IMR-90 (cell line): ENCODE data around the gene LPAR2. TPM values are rescaled to one million over a fixed set of nuclear protein-coding genes. Genes with fewer than 3 reads are reported as not detected.

Experiments used
- ATAC-seq: fragments of 200-7000 bp; cut with Tn5 transposase; 2 replicates; pipeline ENCODE4 v1.9.1; 2020; ENCODE audit warnings: low read depth, mild to moderate bottlenecking, moderate library complexity
- BruUV-seq: library from RNA; stranded (reverse); fragments of 400-500 nt; replicated peaks from 2 replicates; lab custom pipeline; 2021; lab: Mats Ljungman, UMichigan
- CTCF ChIA-PET: fragments of 300-600 bp; formaldehyde crosslinking; extraction: SDS; loops from one replicate; lab custom pipeline; 2021; ENCODE audit warnings: antibody characterized with exemption; lab: Yijun Ruan, JAX
- POLR2A ChIA-PET: fragments of 300-600 bp; sonication (Branson Sonifier 250); formaldehyde crosslinking; loops from one replicate; lab custom pipeline; 2022; ENCODE audit warnings: antibody characterized with exemption; ENCODE audit not compliant: unreplicated experiment; lab: Charles Lee
- DNase-seq: peaks from one replicate; pipeline ENCODE4 v3.0.0; 2013
- H2AFZ ChIP-seq: replicated peaks from 2 replicates; pipeline ENCODE3; 2013; ENCODE audit warnings: low read length, mild to moderate bottlenecking; ENCODE audit not compliant: poor library complexity
- H2AK5ac ChIP-seq: 2 replicates; pipeline ENCODE4 v1.6.1; 2013; ENCODE audit warnings: low read depth, low read length, inconsistent platforms
- H2AK9ac ChIP-seq: replicated peaks from 2 replicates; pipeline ENCODE3; 2013; ENCODE audit warnings: mild to moderate bottlenecking, low read depth, low read length, moderate library complexity; ENCODE audit not compliant: poor library complexity
- H2BK120ac ChIP-seq: 2 replicates; pipeline ENCODE4 v1.6.1; 2013; ENCODE audit warnings: low read depth, low read length, inconsistent platforms
- H2BK15ac ChIP-seq: 3 replicates; pipeline ENCODE4 v1.6.1; 2013; ENCODE audit warnings: low read depth, low read length, inconsistent platforms
- H2BK20ac ChIP-seq: 2 replicates; pipeline ENCODE4 v1.6.1; 2013; ENCODE audit warnings: low read depth, mild to moderate bottlenecking, inconsistent platforms, low read length, moderate library complexity
- H2BK5ac ChIP-seq: 2 replicates; pipeline ENCODE4 v1.6.1; 2013; ENCODE audit warnings: mild to moderate bottlenecking, low read depth, low read length, inconsistent platforms; ENCODE audit not compliant: poor library complexity, severe bottlenecking
- H3K14ac ChIP-seq: replicated peaks from 2 replicates; pipeline ENCODE4 v1.6.1; 2013; ENCODE audit warnings: low read depth, low read length, inconsistent platforms
- H3K18ac ChIP-seq: 2 replicates; pipeline ENCODE4 v1.6.1; 2013; ENCODE audit warnings: low read depth, low read length, control low read depth
- H3K23ac ChIP-seq: 2 replicates; pipeline ENCODE4 v1.6.1; 2013; ENCODE audit warnings: low read depth, low read length, inconsistent platforms
- H3K27ac ChIP-seq: 2 replicates; pipeline ENCODE4 v1.5.1; 2013; ENCODE audit warnings: mild to moderate bottlenecking, control low read depth, low read length; ENCODE audit not compliant: insufficient read depth
- H3K27me3 ChIP-seq: 2 replicates; pipeline ENCODE4 v1.6.1; 2013; ENCODE audit warnings: low read length; ENCODE audit not compliant: control insufficient read depth, insufficient read depth
- H3K36me3 ChIP-seq: 2 replicates; pipeline ENCODE4 v1.6.1; 2013; ENCODE audit warnings: low read length, mixed read lengths; ENCODE audit not compliant: control insufficient read depth, insufficient read depth
- H3K4ac ChIP-seq: 2 replicates; pipeline ENCODE4 v1.6.1; 2013; ENCODE audit warnings: low read depth, low read length, inconsistent platforms
- H3K4me1 ChIP-seq: 2 replicates; pipeline ENCODE4 v1.6.1; 2013; ENCODE audit warnings: low read length, mixed read lengths; ENCODE audit not compliant: control insufficient read depth, insufficient read depth
- H3K4me2 ChIP-seq: 2 replicates; pipeline ENCODE4 v1.6.1; 2013; ENCODE audit warnings: low read depth, mild to moderate bottlenecking, control low read depth, low read length, moderate library complexity
- H3K4me3 ChIP-seq: 2 replicates; pipeline ENCODE4 v1.5.1; 2013; ENCODE audit warnings: low read depth, mild to moderate bottlenecking, control low read depth, low read length, moderate library complexity; ENCODE audit not compliant: insufficient read depth
- H3K56ac ChIP-seq: 2 replicates; pipeline ENCODE4 v1.6.1; 2013; ENCODE audit warnings: low read length, inconsistent platforms; ENCODE audit not compliant: insufficient read depth; ENCODE audit errors: extremely low read depth
- H3K79me1 ChIP-seq, 2 experiments: 2 replicates each; pipeline ENCODE4 v1.6.1; 2013; ENCODE audit warnings: low read length in 2 of 2, inconsistent platforms in 1 of 2, low read depth in 1 of 2
- H3K9ac ChIP-seq: 2 replicates; pipeline ENCODE4 v1.6.1; 2013; ENCODE audit warnings: low read depth, low read length, control low read depth
- H3K9me1 ChIP-seq: 2 replicates; pipeline ENCODE4 v1.6.1; 2013; ENCODE audit warnings: low read length, inconsistent platforms; ENCODE audit not compliant: insufficient read depth
- H3K9me3 ChIP-seq: 2 replicates; pipeline ENCODE4 v1.6.1; 2013; ENCODE audit warnings: low read length; ENCODE audit not compliant: control insufficient read depth, insufficient read depth
- H4K20me1 ChIP-seq: 2 replicates; pipeline ENCODE4 v1.6.1; 2013; ENCODE audit warnings: low read length, inconsistent platforms; ENCODE audit not compliant: insufficient read depth
- H4K5ac ChIP-seq: 2 replicates; pipeline ENCODE4 v1.6.1; 2013; ENCODE audit warnings: mild to moderate bottlenecking, low read depth, low read length, control low read depth
- H4K8ac ChIP-seq, 2 experiments: 2 replicates each; pipeline ENCODE4 v1.6.1; 2013; ENCODE audit warnings: low read depth in 2 of 2, low read length in 2 of 2, control low read depth in 1 of 2, inconsistent platforms in 1 of 2
- H4K91ac ChIP-seq: 2 replicates; pipeline ENCODE4 v1.6.1; 2013; ENCODE audit warnings: low read depth, low read length, inconsistent platforms; ENCODE audit not compliant: insufficient read depth
- MXI1 ChIP-seq: IDR thresholded peaks from 2 replicates; pipeline ENCODE4 v1.6.1; 2012; ENCODE audit warnings: low read depth, mild to moderate bottlenecking, low read length, moderate library complexity, borderline replicate concordance
- RAD21 ChIP-seq: IDR thresholded peaks from 2 replicates; pipeline ENCODE4 v1.6.1; 2012; ENCODE audit warnings: low read length, improper control_type of control experiment
- USF2 ChIP-seq: fragments of 150-350 bp; IDR thresholded peaks from 2 replicates; pipeline ENCODE4 v1.6.1; 2017; ENCODE audit warnings: mild to moderate bottlenecking, antibody characterized with exemption, low read length, low read depth
- WGBS, 2 experiments: methylation state at CpG; one replicate each; pipeline versions ENCODE4 v1.1.5 to v1.1.7; 2013; ENCODE audit warnings: missing lambda C conversion rate in 2 of 2; ENCODE audit not compliant: insufficient read length in 1 of 2; ENCODE audit errors: extremely low coverage in 2 of 2; 5-methylcytosine and 5-hydroxymethylcytosine counted together
- dilution Hi-C: fragments of 300-500 bp; cut with HindIII; formaldehyde crosslinking; loops from one replicate; pipeline ENCODE4 v1.14.3; 2018; ENCODE audit warnings: low sequenced_read_pairs; ENCODE audit not compliant: unreplicated experiment
- in situ Hi-C: fragments of 300-500 bp; cut with MboI; formaldehyde crosslinking; loops from 3 replicates; pipeline ENCODE4 v1.14.3; 2019; ENCODE audit warnings: low sequenced_read_pairs, inconsistent platforms, mixed read lengths
- intact Hi-C: fragments of 100-400 bp; cut with micrococcal nuclease; formaldehyde crosslinking; loops from 2 replicates; pipeline ENCODE4 v1.10.0; 2022
- polyA plus RNA-seq, 3 experiments: library from polyadenylated mRNA; depleted of rRNA; stranded (reverse); fragments of >200 nt; gene quantifications; 2 replicates each; pipeline ENCODE4 v1.2.3, GENCODE V29; 2012; ENCODE audit warnings: low replicate concordance in 1 of 3
- total RNA-seq: library from RNA; depleted of rRNA; stranded (reverse); fragments of >200 nt; gene quantifications from 2 replicates; pipeline ENCODE4 v1.2.3, GENCODE V29; 2012
- TF ChIP-seq, protein P1 (sequence below): fragments of 150-350 bp; IDR thresholded peaks from 2 replicates; pipeline ENCODE4 v1.6.1; 2016; ENCODE audit warnings: low read depth, mild to moderate bottlenecking, low read length, moderate library complexity, borderline replicate concordance

LPAR2 gene
- total and polyA plus RNA-seq, 2 of the 4 experiments (the other 2 are of a cell fraction), result under 0.01 to 5.4 TPM

- H2AK5ac ChIP-seq, result no peak overlapping the region
- no peak overlapping the region for H2AFZ ChIP-seq
- in situ Hi-C loops, result no loop called here
- H3K4me1 ChIP-seq, result no peaks in the 10 kb centered on the region
- DNase-seq (no peak), ATAC-seq (no peak)
- H3K27ac ChIP-seq, result no peak overlapping the region
- H2BK20ac ChIP-seq, result no peak overlapping the region
- H3K9ac ChIP-seq, result no peak overlapping the region
- H3K18ac ChIP-seq, result no peak overlapping the region
- H3K9me3 ChIP-seq, result no peaks in the 10 kb centered on the region
- CTCF ChIA-PET, result interaction anchor here (1.1 kb wide), 1 partner anchor 69 kb away, joined by 3 read pairs; no protein-coding TSS in a partner anchor
- dilution Hi-C loops, result no loop called here
- POLR2A ChIA-PET, result no interaction called here
- no peak overlapping the region for H2AK9ac ChIP-seq
- H3K9me1 ChIP-seq, result peaks cover 3% of the 10 kb centered on the region; the same call in 1 of the 2 replicates
- no peak overlapping the region for H2BK120ac ChIP-seq
- no peak overlapping the region for H4K5ac ChIP-seq
- BruUV-seq, result no TSS peak
- no peaks in the 10 kb centered on the region for H4K20me1 ChIP-seq
- no peak overlapping the region for H3K4me2 ChIP-seq
- H3K79me1 ChIP-seq, result no peaks in the 10 kb centered on the region
- H3K23ac ChIP-seq, result no peak overlapping the region
- intact Hi-C loops, result no loop called here
- no peak overlapping the region for H4K8ac ChIP-seq
- H3K56ac ChIP-seq, result no peak overlapping the region
- H2BK5ac ChIP-seq, result no peak overlapping the region
- H3K4me3 ChIP-seq, result no peak overlapping the region
- TF ChIP-seq RAD21 (no peak), MXI1 (no peak), USF2 (no peak)
- TF ChIP-seq, protein P1, sequence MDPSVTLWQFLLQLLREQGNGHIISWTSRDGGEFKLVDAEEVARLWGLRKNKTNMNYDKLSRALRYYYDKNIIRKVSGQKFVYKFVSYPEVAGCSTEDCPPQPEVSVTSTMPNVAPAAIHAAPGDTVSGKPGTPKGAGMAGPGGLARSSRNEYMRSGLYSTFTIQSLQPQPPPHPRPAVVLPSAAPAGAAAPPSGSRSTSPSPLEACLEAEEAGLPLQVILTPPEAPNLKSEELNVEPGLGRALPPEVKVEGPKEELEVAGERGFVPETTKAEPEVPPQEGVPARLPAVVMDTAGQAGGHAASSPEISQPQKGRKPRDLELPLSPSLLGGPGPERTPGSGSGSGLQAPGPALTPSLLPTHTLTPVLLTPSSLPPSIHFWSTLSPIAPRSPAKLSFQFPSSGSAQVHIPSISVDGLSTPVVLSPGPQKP, result no peak
- no peaks in the 10 kb centered on the region; the same call in 1 of the 2 replicates for H3K27me3 ChIP-seq
- H3K36me3 ChIP-seq, result no peaks in the 10 kb centered on the region
- H2BK15ac ChIP-seq, result no peak overlapping the region
- no CpG with 5 or more reads among the region's 5 CpGs for WGBS, 2 experiments
- H3K14ac ChIP-seq, result no peak overlapping the region
- no peak overlapping the region for H4K91ac ChIP-seq
- no peak overlapping the region for H3K4ac ChIP-seq
These were observed 4.6 kb downstream of the LPAR2 start for GRCh38 chr19:19623383-19623782.
